ENCODE measurements around the gene TOB2. TPM values are rescaled to one million over a fixed set of nuclear protein-coding genes. Genes with fewer than 3 reads are reported as not detected.

Gene TOB2
- polyA plus RNA-seq, 1 of the 3 experiments (the other 2 are of a cell fraction): 8.3 TPM

DNA sequence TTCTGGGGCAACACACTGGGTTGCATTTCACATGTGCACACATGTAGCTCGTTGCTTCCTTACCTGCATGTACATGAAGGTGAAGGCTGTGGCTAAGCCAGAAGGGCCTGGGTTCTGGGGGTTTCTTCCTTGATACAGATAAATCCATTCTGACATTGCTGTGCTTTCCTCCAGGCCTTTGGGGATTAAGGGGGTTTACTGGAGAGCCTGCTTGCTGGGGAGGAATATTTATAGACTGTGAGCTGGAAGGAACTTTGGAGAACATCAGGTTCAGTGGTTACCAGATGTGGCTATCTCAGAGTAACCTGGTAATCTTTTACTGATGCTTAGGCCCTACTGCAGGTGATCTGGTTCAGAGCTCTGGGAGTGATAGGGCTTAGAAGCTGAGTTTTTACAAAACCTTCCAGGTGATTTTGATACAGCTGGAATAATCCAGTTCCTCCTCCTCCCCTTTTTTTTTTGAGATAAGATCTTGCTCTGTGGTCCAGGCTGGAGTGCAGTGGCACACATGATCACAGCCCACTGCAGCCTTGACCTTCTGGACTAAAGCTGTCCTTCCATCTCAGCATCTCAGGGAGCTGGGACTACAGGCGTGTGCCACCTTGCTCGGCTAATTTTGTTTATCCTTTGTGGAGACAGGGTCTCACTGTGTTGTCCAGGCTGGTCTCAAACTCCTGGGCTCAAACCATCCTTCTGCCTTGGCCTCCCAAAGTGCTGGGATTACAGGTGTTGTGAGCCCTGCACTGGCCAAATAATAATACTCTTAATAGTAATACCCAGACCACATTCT, 42.2 kb upstream of the TOB2 start:
- no peak overlapping the region for H3K9ac ChIP-seq
- no peak overlapping the region for H3K4me2 ChIP-seq
- ChIA-PET CTCF (interaction anchor here (0.9 to 2.0 kb wide), 2 partner anchors 26 to 29 kb away, joined by 3 to 7 read pairs; no protein-coding TSS in a partner anchor), POLR2A (no interaction called here)
- no peak overlapping the region for H2AFZ ChIP-seq (ENCODE audit: low read depth)
- peaks cover 36% of the 10 kb centered on the region for H3K79me2 ChIP-seq (ENCODE audit: insufficient read depth)
- H3K9me3 ChIP-seq: no peaks in the 10 kb centered on the region
- no peaks in the 10 kb centered on the region for H4K20me1 ChIP-seq (ENCODE audit: insufficient read depth)
- TF ChIP-seq TEAD4 (IDR thresholded peaks at IDR 0.05; ENCODE audit: borderline replicate concordance, insufficient read depth): no peak
- no peak for TF ChIP-seq GABPA (IDR thresholded peaks at IDR 0.05; ENCODE audit: low read depth)
- no peak for TF ChIP-seq POLR2AphosphoS5 (IDR thresholded peaks at IDR 0.05; ENCODE audit: low read depth, low read length)
- no peak for TF ChIP-seq YY1 (IDR thresholded peaks at IDR 0.05; ENCODE audit: low read depth)
- TF ChIP-seq MXI1 (IDR thresholded peaks at IDR 0.05; ENCODE audit: low read depth, low read length): no peak
- TF ChIP-seq, protein P1, sequence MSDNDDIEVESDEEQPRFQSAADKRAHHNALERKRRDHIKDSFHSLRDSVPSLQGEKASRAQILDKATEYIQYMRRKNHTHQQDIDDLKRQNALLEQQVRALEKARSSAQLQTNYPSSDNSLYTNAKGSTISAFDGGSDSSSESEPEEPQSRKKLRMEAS (IDR thresholded peaks at IDR 0.05; ENCODE audit: low read depth): no peak
- TF ChIP-seq, protein P2, sequence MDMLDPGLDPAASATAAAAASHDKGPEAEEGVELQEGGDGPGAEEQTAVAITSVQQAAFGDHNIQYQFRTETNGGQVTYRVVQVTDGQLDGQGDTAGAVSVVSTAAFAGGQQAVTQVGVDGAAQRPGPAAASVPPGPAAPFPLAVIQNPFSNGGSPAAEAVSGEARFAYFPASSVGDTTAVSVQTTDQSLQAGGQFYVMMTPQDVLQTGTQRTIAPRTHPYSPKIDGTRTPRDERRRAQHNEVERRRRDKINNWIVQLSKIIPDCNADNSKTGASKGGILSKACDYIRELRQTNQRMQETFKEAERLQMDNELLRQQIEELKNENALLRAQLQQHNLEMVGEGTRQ (IDR thresholded peaks at IDR 0.05; ENCODE audit: borderline replicate concordance, low read depth, low read length): no peak
- TF ChIP-seq FOXM1 (IDR thresholded peaks at IDR 0.05; ENCODE audit: low read depth): no peak
- TF ChIP-seq, protein P3, sequence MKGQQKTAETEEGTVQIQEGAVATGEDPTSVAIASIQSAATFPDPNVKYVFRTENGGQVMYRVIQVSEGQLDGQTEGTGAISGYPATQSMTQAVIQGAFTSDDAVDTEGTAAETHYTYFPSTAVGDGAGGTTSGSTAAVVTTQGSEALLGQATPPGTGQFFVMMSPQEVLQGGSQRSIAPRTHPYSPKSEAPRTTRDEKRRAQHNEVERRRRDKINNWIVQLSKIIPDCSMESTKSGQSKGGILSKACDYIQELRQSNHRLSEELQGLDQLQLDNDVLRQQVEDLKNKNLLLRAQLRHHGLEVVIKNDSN (IDR thresholded peaks at IDR 0.05; ENCODE audit: borderline replicate concordance, low read depth): no peak
- TF ChIP-seq, protein P4, sequence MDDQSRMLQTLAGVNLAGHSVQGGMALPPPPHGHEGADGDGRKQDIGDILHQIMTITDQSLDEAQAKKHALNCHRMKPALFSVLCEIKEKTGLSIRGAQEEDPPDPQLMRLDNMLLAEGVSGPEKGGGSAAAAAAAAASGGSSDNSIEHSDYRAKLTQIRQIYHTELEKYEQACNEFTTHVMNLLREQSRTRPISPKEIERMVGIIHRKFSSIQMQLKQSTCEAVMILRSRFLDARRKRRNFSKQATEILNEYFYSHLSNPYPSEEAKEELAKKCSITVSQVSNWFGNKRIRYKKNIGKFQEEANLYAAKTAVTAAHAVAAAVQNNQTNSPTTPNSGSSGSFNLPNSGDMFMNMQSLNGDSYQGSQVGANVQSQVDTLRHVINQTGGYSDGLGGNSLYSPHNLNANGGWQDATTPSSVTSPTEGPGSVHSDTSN (IDR thresholded peaks at IDR 0.05): no peak
- no peak for TF ChIP-seq GATA2 (CRISPR knock-in tag; IDR thresholded peaks at IDR 0.05)
- TF ChIP-seq FOXJ3 (CRISPR knock-in tag; IDR thresholded peaks at IDR 0.05): no peak
- no peak for TF ChIP-seq TAF1 (IDR thresholded peaks at IDR 0.05; ENCODE audit: borderline replicate concordance, low read depth, low read length)
- no peak for TF ChIP-seq SMC3 (IDR thresholded peaks at IDR 0.05; ENCODE audit: low read depth, low read length)
- TF ChIP-seq EP300 (IDR thresholded peaks at IDR 0.05; ENCODE audit: borderline replicate concordance in 1 of 2, low read depth in 1 of 2, low read length in 1 of 2): no peak
- TF ChIP-seq, protein P5, sequence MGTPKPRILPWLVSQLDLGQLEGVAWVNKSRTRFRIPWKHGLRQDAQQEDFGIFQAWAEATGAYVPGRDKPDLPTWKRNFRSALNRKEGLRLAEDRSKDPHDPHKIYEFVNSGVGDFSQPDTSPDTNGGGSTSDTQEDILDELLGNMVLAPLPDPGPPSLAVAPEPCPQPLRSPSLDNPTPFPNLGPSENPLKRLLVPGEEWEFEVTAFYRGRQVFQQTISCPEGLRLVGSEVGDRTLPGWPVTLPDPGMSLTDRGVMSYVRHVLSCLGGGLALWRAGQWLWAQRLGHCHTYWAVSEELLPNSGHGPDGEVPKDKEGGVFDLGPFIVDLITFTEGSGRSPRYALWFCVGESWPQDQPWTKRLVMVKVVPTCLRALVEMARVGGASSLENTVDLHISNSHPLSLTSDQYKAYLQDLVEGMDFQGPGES (IDR thresholded peaks at IDR 0.05; ENCODE audit: low read depth, low read length): no peak
- no peaks in the 10 kb centered on the region for H3F3A ChIP-seq (replicated peaks; ENCODE audit: insufficient read depth)
- H3K4me3 ChIP-seq (ENCODE audit: low read depth in 2 of 2, low read length in 1 of 2): no peak overlapping the region
- no peaks in the 10 kb centered on the region for H3K36me3 ChIP-seq (replicated peaks in 1 of 2; ENCODE audit: control insufficient read depth in 1 of 2, insufficient read depth in 2 of 2, low read length in 1 of 2)
- no CpG with 5 or more reads among the region's 3 CpGs for WGBS (ENCODE audit: low lambda C conversion rate)
- no peak overlapping the region for H3K27ac ChIP-seq (ENCODE audit: low read depth in 2 of 2, low read length in 1 of 2)
- peaks cover 0 to 5% of the 10 kb centered on the region in 2 experiments; a peak in 2 of 4 replicates for H3K4me1 ChIP-seq (ENCODE audit: control insufficient read depth in 1 of 2, insufficient read depth in 2 of 2, low read depth in 1 of 2, low read length in 1 of 2)
- H3K27me3 ChIP-seq (ENCODE audit: insufficient read depth): no peaks in the 10 kb centered on the region
- no peaks in the 10 kb centered on the region for H3K9me2 ChIP-seq
- no peak for DNase-seq
